Choroid plexus epithelial cell (primary cell): Measurements from ENCODE around the gene NAGS.

Experiments used
- DNase-seq: peaks from one replicate; pipeline ENCODE4 v3.0.0-alpha.2; 2010; ENCODE audit warnings: low read depth
- H3K4me3 ChIP-seq: 2 replicates; pipeline ENCODE4 v1.5.1; 2011; ENCODE audit warnings: low read depth, mild to moderate bottlenecking, control low read depth, low read length, moderate library complexity
- TF ChIP-seq, protein P1 (sequence below): conservative IDR thresholded peaks from 2 replicates; pipeline ENCODE4 v1.5.1; 2011; ENCODE audit warnings: low read depth, mild to moderate bottlenecking, control low read depth, inconsistent platforms, low read length, moderate library complexity

Gene NAGS

DNA sequence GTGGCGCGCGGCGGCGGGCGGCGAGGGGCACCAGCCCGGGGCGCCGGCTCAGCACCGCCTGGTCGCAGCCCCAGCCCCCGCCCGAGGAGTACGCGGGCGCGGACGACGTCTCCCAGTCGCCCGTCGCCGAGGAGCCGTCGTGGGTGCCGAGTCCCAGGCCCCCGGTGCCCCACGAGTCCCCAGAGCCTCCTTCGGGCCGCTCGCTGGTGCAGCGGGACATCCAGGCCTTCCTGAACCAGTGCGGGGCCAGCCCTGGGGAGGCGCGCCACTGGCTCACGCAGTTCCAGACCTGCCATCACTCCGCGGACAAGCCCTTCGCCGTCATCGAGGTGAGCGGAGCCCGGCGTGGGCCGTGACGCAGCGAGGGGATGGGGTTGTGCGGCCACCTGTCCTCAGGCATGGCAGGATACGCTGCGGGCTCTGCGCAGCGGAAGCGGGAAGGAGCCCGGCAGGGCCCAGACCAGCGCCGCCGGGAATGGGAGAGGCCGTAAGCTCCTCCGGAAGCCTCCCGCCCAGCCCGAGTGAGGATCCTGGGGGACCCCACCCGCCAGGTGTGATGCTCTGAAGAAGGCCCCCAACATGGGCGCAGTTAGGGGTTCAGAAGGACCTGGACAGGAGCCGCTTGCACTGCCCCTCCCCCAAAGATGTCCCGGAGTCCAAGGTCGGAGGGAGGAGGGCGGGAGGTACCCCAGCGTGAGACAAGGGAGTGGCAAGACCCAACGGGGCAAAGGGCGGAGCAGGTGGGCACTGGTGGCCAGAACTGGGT, 522 bp downstream of the NAGS start:
- TF ChIP-seq, protein P1, sequence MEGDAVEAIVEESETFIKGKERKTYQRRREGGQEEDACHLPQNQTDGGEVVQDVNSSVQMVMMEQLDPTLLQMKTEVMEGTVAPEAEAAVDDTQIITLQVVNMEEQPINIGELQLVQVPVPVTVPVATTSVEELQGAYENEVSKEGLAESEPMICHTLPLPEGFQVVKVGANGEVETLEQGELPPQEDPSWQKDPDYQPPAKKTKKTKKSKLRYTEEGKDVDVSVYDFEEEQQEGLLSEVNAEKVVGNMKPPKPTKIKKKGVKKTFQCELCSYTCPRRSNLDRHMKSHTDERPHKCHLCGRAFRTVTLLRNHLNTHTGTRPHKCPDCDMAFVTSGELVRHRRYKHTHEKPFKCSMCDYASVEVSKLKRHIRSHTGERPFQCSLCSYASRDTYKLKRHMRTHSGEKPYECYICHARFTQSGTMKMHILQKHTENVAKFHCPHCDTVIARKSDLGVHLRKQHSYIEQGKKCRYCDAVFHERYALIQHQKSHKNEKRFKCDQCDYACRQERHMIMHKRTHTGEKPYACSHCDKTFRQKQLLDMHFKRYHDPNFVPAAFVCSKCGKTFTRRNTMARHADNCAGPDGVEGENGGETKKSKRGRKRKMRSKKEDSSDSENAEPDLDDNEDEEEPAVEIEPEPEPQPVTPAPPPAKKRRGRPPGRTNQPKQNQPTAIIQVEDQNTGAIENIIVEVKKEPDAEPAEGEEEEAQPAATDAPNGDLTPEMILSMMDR: no peak
- H3K4me3 ChIP-seq: peak overlapping the region; percentile 67
- DNase-seq: no peak

DNA sequence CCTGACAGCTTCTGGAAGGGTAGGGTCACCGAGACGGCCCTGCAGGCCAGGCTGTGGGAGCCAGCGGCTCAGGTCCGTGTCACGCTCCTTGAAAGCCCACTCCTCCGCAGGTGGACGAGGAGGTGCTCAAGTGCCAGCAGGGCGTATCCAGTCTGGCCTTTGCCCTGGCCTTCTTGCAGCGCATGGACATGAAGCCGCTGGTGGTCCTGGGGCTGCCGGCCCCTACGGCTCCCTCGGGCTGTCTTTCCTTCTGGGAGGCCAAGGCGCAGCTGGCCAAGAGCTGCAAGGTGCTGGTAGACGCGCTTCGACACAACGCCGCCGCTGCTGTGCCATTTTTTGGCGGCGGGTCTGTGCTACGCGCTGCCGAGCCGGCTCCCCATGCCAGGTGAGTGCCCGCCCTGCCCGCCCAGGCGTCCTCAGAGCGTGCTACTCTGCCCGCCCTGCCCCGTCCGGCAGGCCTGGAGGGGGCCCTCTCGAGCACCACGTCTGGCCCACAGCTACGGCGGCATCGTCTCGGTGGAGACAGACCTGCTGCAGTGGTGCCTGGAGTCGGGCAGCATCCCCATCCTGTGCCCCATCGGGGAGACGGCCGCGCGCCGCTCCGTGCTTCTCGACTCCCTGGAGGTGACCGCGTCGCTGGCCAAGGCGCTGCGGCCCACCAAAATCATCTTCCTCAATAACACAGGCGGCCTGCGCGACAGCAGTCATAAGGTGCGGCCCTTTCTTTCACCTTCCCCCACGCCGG, 1.3 kb downstream of the NAGS start:
- H3K4me3 ChIP-seq: peak overlapping the region; percentile 67
- peak; percentile 38 for DNase-seq
- TF ChIP-seq, protein P1: peak; percentile 35

DNA sequence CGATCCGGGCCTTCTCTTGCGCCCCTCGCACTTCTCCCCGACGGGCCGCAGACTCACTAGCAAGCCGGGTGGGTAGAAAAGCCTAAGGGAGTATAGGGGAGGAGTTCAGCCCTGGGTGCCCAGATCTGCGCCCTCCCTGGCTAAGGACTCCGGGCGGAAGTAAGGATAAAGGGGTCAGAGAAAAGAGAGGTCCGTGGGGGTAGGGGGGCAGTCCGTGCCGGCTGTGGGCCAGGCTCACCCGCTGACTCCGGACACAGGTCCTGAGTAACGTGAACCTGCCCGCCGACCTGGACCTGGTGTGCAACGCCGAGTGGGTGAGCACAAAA, 1.8 kb downstream of the NAGS start:
- peak overlapping the region; percentile 67 for H3K4me3 ChIP-seq
- DNase-seq: no peak
- TF ChIP-seq, protein P1: no peak

DNA sequence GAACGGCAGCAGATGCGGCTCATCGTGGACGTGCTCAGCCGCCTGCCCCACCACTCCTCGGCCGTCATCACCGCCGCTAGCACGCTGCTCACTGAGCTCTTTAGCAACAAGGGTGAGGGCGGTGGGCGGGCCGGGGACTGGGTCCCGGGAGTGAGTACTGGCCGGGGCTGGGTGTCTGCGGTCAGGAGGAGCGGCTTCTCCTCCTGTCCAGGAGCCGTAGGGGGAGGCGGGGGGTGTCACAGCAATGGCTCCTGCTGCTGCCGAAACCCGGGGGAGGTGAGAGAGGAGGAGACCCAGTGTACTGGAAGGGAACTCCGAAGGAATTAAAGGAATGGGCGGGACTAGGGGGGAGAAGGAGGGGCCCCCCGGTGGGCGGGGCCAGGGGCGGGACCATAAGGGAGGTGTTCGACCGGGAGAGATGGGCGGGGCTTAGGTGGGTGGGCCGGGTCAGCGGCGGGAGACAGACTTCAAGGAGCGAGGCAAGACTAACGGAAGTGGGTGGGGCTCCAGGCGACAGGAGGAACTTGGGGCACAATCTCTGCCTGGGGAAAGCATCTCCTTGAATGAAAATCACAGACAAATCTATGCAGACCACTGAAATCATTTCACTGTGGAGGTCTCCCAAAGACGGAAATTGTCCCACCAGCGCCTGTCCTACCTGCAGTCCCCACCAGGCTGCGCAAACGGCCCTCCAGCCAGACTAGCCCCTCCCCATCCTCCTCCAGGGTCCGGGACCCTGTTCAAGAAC, 2.4 kb downstream of the NAGS start:
- peak; percentile 98 for DNase-seq
- H3K4me3 ChIP-seq: peak overlapping the region; percentile 72
- TF ChIP-seq, protein P1: peak; percentile 81

GRCh38 chr17:44007346-44008204, 3.2 kb downstream of the NAGS start:
- TF ChIP-seq, protein P1: no peak
- no peak for DNase-seq
- H3K4me3 ChIP-seq: peak overlapping the region; percentile 72

- TF ChIP-seq, protein P1: peak; percentile 6
- H3K4me3 ChIP-seq: peak overlapping the region; percentile 72
- no peak for DNase-seq
Measured at GRCh38 chr17:44008205-44008909, 3.9 kb downstream of the NAGS start.
